IMR-90 (cell line): ENCODE data around the gene STAG1.

Experiments
- BHLHE40 ChIP-seq: fragments of 150-350 bp; IDR thresholded peaks from 2 replicates; pipeline ENCODE4 v1.6.1; 2016; ENCODE audit warnings: mild to moderate bottlenecking, low read depth, low read length
- CEBPB ChIP-seq: IDR thresholded peaks from 2 replicates; pipeline ENCODE4 v1.6.1; 2012; ENCODE audit warnings: low read depth, low read length, improper control_type of control experiment
- ELK1 ChIP-seq: fragments of 150-350 bp; IDR thresholded peaks from 2 replicates; pipeline ENCODE4 v1.6.1; 2016; ENCODE audit warnings: low read depth, mild to moderate bottlenecking, low read length, moderate library complexity, borderline replicate concordance
- FOS ChIP-seq: fragments of 150-350 bp; IDR thresholded peaks from 2 replicates; pipeline ENCODE4 v1.6.1; 2016; ENCODE audit warnings: low read depth, low read length
- MAFK ChIP-seq: IDR thresholded peaks from 2 replicates; pipeline ENCODE4 v1.6.1; 2012; ENCODE audit warnings: low read depth, low read length, improper control_type of control experiment
- MXI1 ChIP-seq: IDR thresholded peaks from 2 replicates; pipeline ENCODE4 v1.6.1; 2012; ENCODE audit warnings: low read depth, mild to moderate bottlenecking, low read length, moderate library complexity, borderline replicate concordance
- NFE2L2 ChIP-seq: fragments of 150-350 bp; IDR thresholded peaks from 2 replicates; pipeline ENCODE4 v1.6.1; 2016; ENCODE audit warnings: low read depth, mild to moderate bottlenecking, low read length
- POLR2A ChIP-seq: IDR thresholded peaks from 2 replicates; pipeline ENCODE4 v1.6.1; 2012; ENCODE audit warnings: mild to moderate bottlenecking, low read depth, low read length
- RAD21 ChIP-seq: IDR thresholded peaks from 2 replicates; pipeline ENCODE4 v1.6.1; 2012; ENCODE audit warnings: low read length, improper control_type of control experiment
- RCOR1 ChIP-seq: IDR thresholded peaks from 2 replicates; pipeline ENCODE4 v1.6.1; 2012; ENCODE audit warnings: mild to moderate bottlenecking, low read length, improper control_type of control experiment; ENCODE audit not compliant: insufficient replicate concordance
- RFX5 ChIP-seq: IDR thresholded peaks from 2 replicates; pipeline ENCODE4 v1.8.0; 2012; ENCODE audit warnings: low read depth, mild to moderate bottlenecking, low read length, moderate library complexity
- TF ChIP-seq, protein P1 (sequence below): conservative IDR thresholded peaks from 2 replicates; pipeline ENCODE4 v1.5.1; 2012; ENCODE audit warnings: mild to moderate bottlenecking, low read depth, low read length, improper control_type of control experiment
- TF ChIP-seq, protein P2 (sequence below): fragments of 150-350 bp; IDR thresholded peaks from 2 replicates; pipeline ENCODE4 v1.6.1; 2017; ENCODE audit warnings: mild to moderate bottlenecking, antibody characterized with exemption, low read length, low read depth

- TF ChIP-seq POLR2A (peak; percentile 27), RFX5 (no peak), MAFK (no peak), BHLHE40 (no peak), ELK1 (no peak), RAD21 (no peak), CEBPB (no peak), NFE2L2 (no peak), FOS (no peak), MXI1 (no peak), RCOR1 (no peak)
- TF ChIP-seq, protein P1, sequence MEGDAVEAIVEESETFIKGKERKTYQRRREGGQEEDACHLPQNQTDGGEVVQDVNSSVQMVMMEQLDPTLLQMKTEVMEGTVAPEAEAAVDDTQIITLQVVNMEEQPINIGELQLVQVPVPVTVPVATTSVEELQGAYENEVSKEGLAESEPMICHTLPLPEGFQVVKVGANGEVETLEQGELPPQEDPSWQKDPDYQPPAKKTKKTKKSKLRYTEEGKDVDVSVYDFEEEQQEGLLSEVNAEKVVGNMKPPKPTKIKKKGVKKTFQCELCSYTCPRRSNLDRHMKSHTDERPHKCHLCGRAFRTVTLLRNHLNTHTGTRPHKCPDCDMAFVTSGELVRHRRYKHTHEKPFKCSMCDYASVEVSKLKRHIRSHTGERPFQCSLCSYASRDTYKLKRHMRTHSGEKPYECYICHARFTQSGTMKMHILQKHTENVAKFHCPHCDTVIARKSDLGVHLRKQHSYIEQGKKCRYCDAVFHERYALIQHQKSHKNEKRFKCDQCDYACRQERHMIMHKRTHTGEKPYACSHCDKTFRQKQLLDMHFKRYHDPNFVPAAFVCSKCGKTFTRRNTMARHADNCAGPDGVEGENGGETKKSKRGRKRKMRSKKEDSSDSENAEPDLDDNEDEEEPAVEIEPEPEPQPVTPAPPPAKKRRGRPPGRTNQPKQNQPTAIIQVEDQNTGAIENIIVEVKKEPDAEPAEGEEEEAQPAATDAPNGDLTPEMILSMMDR = no peak
- TF ChIP-seq, protein P2, sequence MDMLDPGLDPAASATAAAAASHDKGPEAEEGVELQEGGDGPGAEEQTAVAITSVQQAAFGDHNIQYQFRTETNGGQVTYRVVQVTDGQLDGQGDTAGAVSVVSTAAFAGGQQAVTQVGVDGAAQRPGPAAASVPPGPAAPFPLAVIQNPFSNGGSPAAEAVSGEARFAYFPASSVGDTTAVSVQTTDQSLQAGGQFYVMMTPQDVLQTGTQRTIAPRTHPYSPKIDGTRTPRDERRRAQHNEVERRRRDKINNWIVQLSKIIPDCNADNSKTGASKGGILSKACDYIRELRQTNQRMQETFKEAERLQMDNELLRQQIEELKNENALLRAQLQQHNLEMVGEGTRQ = peak; percentile 35; the same call in 1 of the 2 replicates
These were observed 634 bp downstream of the STAG1 start for GRCh38 chr3:136751316-136752171.
